PC-9 (cell line): ENCODE data around the gene DRD2. TPM values are rescaled to one million over a fixed set of nuclear protein-coding genes. Genes with fewer than 3 reads are reported as not detected.

Source experiments
- BruUV-seq: library from RNA; stranded (reverse); fragments of 400-500 nt; replicated peaks from 2 replicates; lab custom pipeline; 2021; lab: Mats Ljungman, UMichigan
- CTCF ChIA-PET: fragments of 300-600 bp; sonication (Branson Sonifier 250); formaldehyde crosslinking; loops from one replicate; lab custom pipeline; 2022; ENCODE audit warnings: antibody characterized with exemption; lab: Charles Lee
- POLR2A ChIA-PET: fragments of 300-600 bp; sonication (Branson Sonifier 250); formaldehyde crosslinking; loops from one replicate; lab custom pipeline; 2022; ENCODE audit warnings: antibody characterized with exemption; ENCODE audit not compliant: unreplicated experiment; lab: Charles Lee
- DNase-seq, 2 experiments: peaks; one replicate each; pipeline versions ENCODE4 v3.0.0 to v3.0.0-alpha.2; 2015 to 2022; ENCODE audit warnings: mixed read lengths in 1 of 2
- H2AFZ ChIP-seq: fragments of 200-600 bp; sonication (generic); 2 replicates; pipeline ENCODE4 v1.8.1; 2017; ENCODE audit warnings: antibody characterized with exemption
- H3F3A ChIP-seq: fragments of 200-600 bp; sonication (generic); 2 replicates; pipeline ENCODE4 v1.8.1; 2017; ENCODE audit warnings: antibody characterized with exemption, mild to moderate bottlenecking, low read depth; ENCODE audit not compliant: insufficient read depth
- H3K27ac ChIP-seq: fragments of 200-600 bp; sonication (generic); 2 replicates; pipeline ENCODE4 v1.6.1; 2016; ENCODE audit warnings: mixed run types
- H3K27me3 ChIP-seq: fragments of 200-600 bp; sonication (generic); 2 replicates; pipeline ENCODE4 v1.6.1; 2016; ENCODE audit warnings: low read depth, mixed run types; ENCODE audit not compliant: insufficient read depth
- H3K36me3 ChIP-seq: fragments of 200-600 bp; sonication (generic); 2 replicates; pipeline ENCODE4 v1.6.1; 2016; ENCODE audit warnings: low read depth, mixed run types
- H3K4me1 ChIP-seq: fragments of 200-600 bp; sonication (generic); replicated peaks from 2 replicates; pipeline ENCODE4 v1.6.1; 2016; ENCODE audit warnings: mixed run types; ENCODE audit not compliant: insufficient read depth
- H3K4me2 ChIP-seq: fragments of 200-600 bp; sonication (generic); 2 replicates; pipeline ENCODE4 v1.6.1; 2017; ENCODE audit warnings: mixed run types
- H3K4me3 ChIP-seq: fragments of 200-600 bp; sonication (generic); 2 replicates; pipeline ENCODE4 v1.6.1; 2016; ENCODE audit warnings: mixed run types
- H3K79me2 ChIP-seq: fragments of 200-600 bp; sonication (generic); 2 replicates; pipeline ENCODE4 v1.6.1; 2017; ENCODE audit warnings: low read depth, mixed run types
- H3K9me2 ChIP-seq: fragments of 200-600 bp; sonication (generic); 2 replicates; pipeline ENCODE4 v1.8.1; 2017; ENCODE audit warnings: mild to moderate bottlenecking; ENCODE audit not compliant: insufficient read depth
- H3K9me3 ChIP-seq: fragments of 200-600 bp; sonication (generic); 2 replicates; pipeline ENCODE4 v1.8.1; 2016; ENCODE audit warnings: low read depth; ENCODE audit not compliant: insufficient read depth
- H4K20me1 ChIP-seq: fragments of 200-600 bp; sonication (generic); 2 replicates; pipeline ENCODE4 v1.8.1; 2017; ENCODE audit not compliant: insufficient read depth
- EZH2 ChIP-seq: fragments of 200-600 bp; sonication (generic); IDR thresholded peaks from 2 replicates; pipeline ENCODE4 v1.8.0; 2017; ENCODE audit warnings: antibody characterized with exemption, low read depth
- intact Hi-C: fragments of 100-400 bp; cut with micrococcal nuclease; formaldehyde crosslinking; loops from one replicate; pipeline ENCODE4 v1.10.0; 2022; ENCODE audit not compliant: unreplicated experiment
- total RNA-seq: library from RNA; stranded (reverse); gene quantifications from 2 replicates; pipeline ENCODE4 v1.2.3, GENCODE V29; 2021
- TF ChIP-seq, protein P1 (sequence below): fragments of 200-600 bp; sonication (generic); conservative IDR thresholded peaks from 2 replicates; pipeline ENCODE4 v1.6.1; 2017; ENCODE audit warnings: mixed run types, antibody characterized with exemption, mild to moderate bottlenecking, moderate library complexity

Gene DRD2
- total RNA-seq, 1 experiment from 2014 or later: not detected

- Histone ChIP-seq H2AFZ (no peak overlapping the region), H3K4me3 (no peak overlapping the region), H3K9me3 (no peaks in the 10 kb centered on the region), H3F3A (no peaks in the 10 kb centered on the region), H3K4me2 (no peak overlapping the region), H3K27ac (no peak overlapping the region), H3K4me1 (no peaks in the 10 kb centered on the region), H4K20me1 (no peaks in the 10 kb centered on the region), H3K36me3 (no peaks in the 10 kb centered on the region), H3K9me2 (no peaks in the 10 kb centered on the region), H3K27me3 (peaks cover 51% of the 10 kb centered on the region), H3K79me2 (no peaks in the 10 kb centered on the region)
- ChIA-PET POLR2A (no interaction called here), CTCF (no interaction called here)
- intact Hi-C loops: no loop called here
- TF ChIP-seq, protein P1, sequence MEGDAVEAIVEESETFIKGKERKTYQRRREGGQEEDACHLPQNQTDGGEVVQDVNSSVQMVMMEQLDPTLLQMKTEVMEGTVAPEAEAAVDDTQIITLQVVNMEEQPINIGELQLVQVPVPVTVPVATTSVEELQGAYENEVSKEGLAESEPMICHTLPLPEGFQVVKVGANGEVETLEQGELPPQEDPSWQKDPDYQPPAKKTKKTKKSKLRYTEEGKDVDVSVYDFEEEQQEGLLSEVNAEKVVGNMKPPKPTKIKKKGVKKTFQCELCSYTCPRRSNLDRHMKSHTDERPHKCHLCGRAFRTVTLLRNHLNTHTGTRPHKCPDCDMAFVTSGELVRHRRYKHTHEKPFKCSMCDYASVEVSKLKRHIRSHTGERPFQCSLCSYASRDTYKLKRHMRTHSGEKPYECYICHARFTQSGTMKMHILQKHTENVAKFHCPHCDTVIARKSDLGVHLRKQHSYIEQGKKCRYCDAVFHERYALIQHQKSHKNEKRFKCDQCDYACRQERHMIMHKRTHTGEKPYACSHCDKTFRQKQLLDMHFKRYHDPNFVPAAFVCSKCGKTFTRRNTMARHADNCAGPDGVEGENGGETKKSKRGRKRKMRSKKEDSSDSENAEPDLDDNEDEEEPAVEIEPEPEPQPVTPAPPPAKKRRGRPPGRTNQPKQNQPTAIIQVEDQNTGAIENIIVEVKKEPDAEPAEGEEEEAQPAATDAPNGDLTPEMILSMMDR: no peak
- no peak for TF ChIP-seq EZH2
- DNase-seq: no peak
- no TSS peak for BruUV-seq
These were observed 13.6 kb downstream of the DRD2 start for GRCh38 chr11:113461639-113462038.

GRCh38 chr11:113460469-113460868 lies 14.7 kb downstream of the DRD2 start:
- TF ChIP-seq, protein P1: no peak
- TF ChIP-seq EZH2: no peak
- H3K9me2 ChIP-seq: no peaks in the 10 kb centered on the region
- no peaks in the 10 kb centered on the region for H3K9me3 ChIP-seq
- no peaks in the 10 kb centered on the region for H3K79me2 ChIP-seq
- H2AFZ ChIP-seq: no peak overlapping the region
- CTCF ChIA-PET: no interaction called here
- POLR2A ChIA-PET: interaction anchor here (0.6 kb wide), 1 partner anchor 682 kb away, joined by 4 read pairs; no protein-coding TSS in a partner anchor
- DNase-seq: no peak
- no peak overlapping the region for H3K4me2 ChIP-seq
- intact Hi-C loops: no loop called here
- H3F3A ChIP-seq: no peaks in the 10 kb centered on the region
- H3K27me3 ChIP-seq: peaks cover 58% of the 10 kb centered on the region
- no peaks in the 10 kb centered on the region for H3K4me1 ChIP-seq
- no peak overlapping the region for H3K27ac ChIP-seq
- H3K36me3 ChIP-seq: no peaks in the 10 kb centered on the region
- no peak overlapping the region for H3K4me3 ChIP-seq
- BruUV-seq: no TSS peak
- no peaks in the 10 kb centered on the region for H4K20me1 ChIP-seq

- H3K79me2 ChIP-seq: no peaks in the 10 kb centered on the region
- H3K4me1 ChIP-seq: no peaks in the 10 kb centered on the region
- H3K9me2 ChIP-seq: no peaks in the 10 kb centered on the region
- no peaks in the 10 kb centered on the region for H3F3A ChIP-seq
- H3K4me3 ChIP-seq: no peak overlapping the region
- peaks cover 57% of the 10 kb centered on the region for H3K27me3 ChIP-seq
- H2AFZ ChIP-seq: no peak overlapping the region
- no peak for DNase-seq
- ChIA-PET POLR2A (no interaction called here), CTCF (no interaction called here)
- no peaks in the 10 kb centered on the region for H3K36me3 ChIP-seq
- H3K27ac ChIP-seq: no peak overlapping the region
- H4K20me1 ChIP-seq: no peaks in the 10 kb centered on the region
- H3K9me3 ChIP-seq: no peaks in the 10 kb centered on the region
- no peak for TF ChIP-seq EZH2
- TF ChIP-seq, protein P1: no peak
- no peak overlapping the region for H3K4me2 ChIP-seq
- intact Hi-C loops: no loop called here
- BruUV-seq: no TSS peak
These were observed 17.0 kb downstream of the DRD2 start for GRCh38 chr11:113458189-113458588.
